Right lung (tissue), 5 donors: ENCODE results near the gene MOK. TPM values are rescaled to one million over a fixed set of nuclear protein-coding genes. Genes with fewer than 3 reads are reported as not detected.
A peak's percentile ranks its signal among the peaks of the same experiment; 100 is the strongest.

Source experiments
- DNase-seq, 2 donors: peaks; one replicate each; pipeline ENCODE4 v3.0.0-alpha.2; 2013
- polyA plus RNA-seq, 5 donors: library from polyadenylated mRNA; unstranded; fragments of 120-200 nt; gene quantifications; one replicate each; pipeline versions ENCODE4 v1.2.1 to v1.2.3, GENCODE V29; 2013; ENCODE audit warnings: inconsistent platforms in 1 of 5, low replicate concordance in 1 of 5; ENCODE audit not compliant: insufficient read length in 5 of 5, insufficient read depth in 1 of 5

MOK gene
- polyA plus RNA-seq, 5 donors: 24.6 to 32.7 (median 29.9) TPM

- DNase-seq: peak; percentile 18 to 37
Observed at GRCh38 chr14:102182936-102183619, 121.9 kb downstream of the MOK start.

- DNase-seq: no peak
Observed at GRCh38 chr14:102182190-102182589, 122.8 kb downstream of the MOK start.

GRCh38 chr14:102181187-102181586 lies 123.8 kb downstream of the MOK start:
- DNase-seq: no peak

GRCh38 chr14:102180248-102180998 lies 124.5 kb downstream of the MOK start:
- DNase-seq: no peak

Other genes with a start within 250 kb of the MOK start
- gene HSP90AA1, start 218.1 kb downstream of the MOK start, polyA plus RNA-seq: 100 to 1,000 TPM; 569 to 779 (median 658) TPM
- 10 to 100 TPM; 22.8 to 28.1 (median 27.5) TPM for gene WDR20, start 165.3 kb downstream of the MOK start, polyA plus RNA-seq
- 10 to 100 TPM; 13.8 to 18.1 (median 15.9) TPM for gene ZNF839, start 14.6 kb upstream of the MOK start, polyA plus RNA-seq
- gene CINP, start 57.7 kb upstream of the MOK start, polyA plus RNA-seq: 10 to 100 TPM; 36.2 to 45.1 (median 39.7) TPM
- gene TECPR2, start 57.8 kb upstream of the MOK start, polyA plus RNA-seq: 10 to 100 TPM; 13.8 to 15.6 (median 14.5) TPM
- 1 to 10 TPM; 3.6 to 9.5 (median 3.8) TPM for gene ANKRD9, start 204.6 kb upstream of the MOK start, polyA plus RNA-seq